OCI-M1 (cell line): ENCODE results near the gene TRAP1.
"Not testable (repeated sequence)": the region's sequence is repeated elsewhere in the genome, so short reads cannot be mapped to it uniquely, and the experiment has no call there.

ENCODE experiments used
- DNase-seq: peaks from one replicate; lab custom pipeline; 2025; lab: John Stamatoyannopoulos, UW

TRAP1 gene

DNA sequence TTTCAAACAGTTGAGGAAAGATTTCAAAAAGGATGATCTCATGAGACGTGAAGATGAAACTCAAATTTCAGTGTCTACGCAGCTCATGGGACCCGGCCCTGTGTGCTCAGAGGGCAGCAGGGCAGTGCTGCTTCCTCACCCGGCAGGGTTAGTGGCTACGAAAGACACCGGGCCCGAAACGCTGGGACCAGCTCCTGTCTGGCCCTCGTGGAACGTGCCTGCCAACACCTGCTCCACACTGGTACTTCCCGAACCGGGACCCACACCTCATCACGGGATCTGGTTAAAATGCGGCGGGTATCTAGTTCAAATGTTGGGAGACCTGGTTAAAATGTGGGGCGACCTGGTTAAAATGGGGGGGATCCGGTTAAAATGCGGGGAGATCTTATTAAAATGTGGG is 44.1 kb downstream of the TRAP1 start:
- no peak for DNase-seq

DNA sequence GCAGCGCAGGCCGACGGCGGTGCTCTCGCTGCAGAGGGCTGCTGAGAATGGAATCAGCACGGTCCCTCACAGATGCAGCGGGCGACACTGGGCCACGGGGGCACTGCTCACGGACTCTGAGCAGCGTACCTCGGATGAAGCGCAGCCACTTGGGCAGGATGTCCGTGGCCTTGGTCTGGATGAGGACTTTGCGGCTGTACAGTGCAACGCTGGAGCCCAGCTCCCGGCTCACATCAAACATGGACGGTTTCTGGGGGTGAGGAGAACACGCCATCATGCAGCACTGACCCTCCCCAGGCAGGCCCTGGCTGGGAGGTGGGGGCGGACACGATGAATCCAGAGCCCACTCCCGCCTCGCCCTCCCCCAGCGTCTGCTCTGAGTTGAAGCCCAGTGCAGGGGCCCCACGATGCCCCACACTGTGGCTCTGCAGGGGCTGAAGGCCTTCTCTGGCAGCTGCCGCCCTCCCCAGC is 44.7 kb downstream of the TRAP1 start:
- DNase-seq, result no peak

DNA sequence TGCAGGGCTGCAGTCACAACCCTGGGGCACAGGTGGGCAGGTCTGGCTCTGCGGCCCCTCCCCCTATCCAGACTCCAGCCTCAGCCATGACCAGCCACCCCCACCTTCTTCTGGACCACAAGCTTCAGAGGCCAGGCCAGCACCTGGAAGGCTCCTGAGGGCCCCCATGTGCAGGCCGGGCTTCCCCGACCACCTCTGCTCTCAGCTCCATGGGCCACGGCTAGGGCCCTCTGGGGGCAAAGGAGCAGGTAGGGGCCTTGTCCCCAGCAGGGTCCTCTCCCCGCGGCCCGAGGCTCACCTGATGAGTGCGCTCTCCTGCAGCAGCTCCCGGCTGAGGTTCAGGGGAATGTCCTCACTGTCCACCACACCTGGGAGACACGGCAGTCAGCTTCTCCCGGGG is 45.9 kb downstream of the TRAP1 start:
- no peak for DNase-seq

DNA sequence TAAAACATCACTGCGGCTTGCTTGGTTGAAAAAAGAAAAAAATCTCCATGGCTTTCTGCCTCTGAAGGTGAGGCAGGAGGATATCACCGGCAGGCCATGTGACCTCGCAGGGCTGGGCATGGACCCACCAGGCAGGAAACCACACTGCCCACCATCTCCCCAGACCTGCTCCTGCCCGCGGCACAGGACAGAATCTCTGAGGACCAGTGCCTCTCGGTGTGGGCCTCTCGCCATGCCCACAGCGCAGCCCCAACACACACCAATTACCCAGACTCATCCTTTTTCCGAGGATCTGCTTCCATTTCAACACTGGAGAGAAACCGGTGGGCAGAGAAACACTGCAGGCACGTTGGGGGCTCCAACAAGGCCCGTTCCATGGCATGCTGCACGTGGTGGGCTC is 46.6 kb downstream of the TRAP1 start:
- DNase-seq, result no peak

GRCh38 chr16:3669082-3669481 is 48.2 kb downstream of the TRAP1 start:
- DNase-seq, result no peak

DNA sequence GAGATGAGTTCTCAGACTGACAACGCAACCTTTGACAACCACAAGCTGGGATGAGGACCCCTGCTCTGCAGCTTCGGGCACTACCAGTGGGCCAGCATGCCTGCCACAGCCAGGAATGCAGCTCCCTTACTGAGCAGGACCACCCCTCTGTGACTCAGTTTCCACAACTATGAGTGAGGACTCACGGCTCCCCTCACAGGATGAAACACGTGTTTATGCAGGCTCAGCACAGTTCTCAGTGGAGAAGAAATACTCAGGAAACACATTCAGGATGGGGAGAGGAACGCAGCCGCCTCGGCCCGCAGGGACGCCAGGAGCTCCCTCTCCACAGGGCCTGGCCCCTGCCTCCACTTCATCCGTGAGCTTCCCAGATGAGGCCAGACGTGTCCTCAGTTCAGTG is 48.7 kb downstream of the TRAP1 start:
- DNase-seq, result no peak

GRCh38 chr16:3665508-3665907 is 51.8 kb downstream of the TRAP1 start:
- DNase-seq, result no peak

DNA sequence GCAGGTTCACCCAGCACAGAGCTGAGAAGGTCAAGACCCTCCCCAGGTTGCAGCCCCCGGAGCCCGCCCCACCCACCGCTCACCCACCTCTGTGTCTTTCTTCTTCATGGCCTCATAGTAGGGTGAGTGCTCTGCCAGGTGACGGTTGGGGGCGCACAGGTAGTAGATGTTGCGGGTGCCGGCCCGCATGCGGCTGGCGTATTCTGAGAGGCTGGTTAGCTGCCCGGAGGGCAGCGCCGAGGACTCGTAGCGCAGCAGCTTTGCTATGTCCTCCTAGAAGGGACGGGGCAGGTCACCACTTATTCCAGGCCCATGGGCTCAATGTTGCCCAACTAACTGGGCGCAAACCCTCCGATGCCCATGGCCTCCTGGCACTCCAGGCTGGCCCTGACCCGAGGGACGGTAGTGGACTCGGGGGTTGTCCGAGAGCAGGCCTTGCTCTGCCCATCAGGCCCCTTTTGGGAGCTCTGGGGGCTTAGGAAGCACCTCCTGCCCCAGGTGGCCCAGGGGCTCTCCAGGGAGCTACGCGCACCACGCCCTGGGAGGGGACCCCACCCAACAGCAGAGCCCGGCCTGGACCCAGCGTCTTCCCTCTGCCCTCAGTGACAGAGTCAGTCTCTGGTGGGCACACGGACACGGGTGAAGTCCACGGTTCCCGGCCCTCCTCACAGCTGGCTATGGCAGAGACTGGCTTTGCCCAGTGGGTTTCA is 53.0 kb downstream of the TRAP1 start:
- no peak for DNase-seq

DNA sequence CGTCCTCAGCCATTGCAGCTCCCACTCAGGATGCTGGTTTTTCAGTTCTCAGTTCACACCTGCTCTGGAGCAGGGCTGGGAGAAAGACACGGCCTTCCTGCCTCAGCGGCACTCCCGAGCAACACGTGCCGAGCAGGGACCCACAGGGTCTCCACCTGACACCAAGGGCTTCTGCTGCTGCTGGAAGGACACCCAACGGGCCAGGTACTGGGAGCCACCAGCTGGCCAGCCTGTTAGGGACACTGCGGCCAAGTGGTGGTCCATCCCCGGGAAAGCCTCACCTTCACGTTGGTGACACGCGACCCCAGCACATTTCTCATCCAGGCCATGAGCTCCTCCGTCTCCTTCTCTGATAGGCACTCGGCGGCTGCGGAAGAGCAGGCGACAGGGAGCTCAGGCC is 54.7 kb downstream of the TRAP1 start:
- no peak for DNase-seq

GRCh38 chr16:3661922-3662321 is 55.4 kb downstream of the TRAP1 start:
- DNase-seq, result no peak

GRCh38 chr16:3661311-3661710 is 56.0 kb downstream of the TRAP1 start:
- no peak for DNase-seq

GRCh38 chr16:3659251-3659650 is 58.1 kb downstream of the TRAP1 start:
- peak; percentile 3 for DNase-seq

DNA sequence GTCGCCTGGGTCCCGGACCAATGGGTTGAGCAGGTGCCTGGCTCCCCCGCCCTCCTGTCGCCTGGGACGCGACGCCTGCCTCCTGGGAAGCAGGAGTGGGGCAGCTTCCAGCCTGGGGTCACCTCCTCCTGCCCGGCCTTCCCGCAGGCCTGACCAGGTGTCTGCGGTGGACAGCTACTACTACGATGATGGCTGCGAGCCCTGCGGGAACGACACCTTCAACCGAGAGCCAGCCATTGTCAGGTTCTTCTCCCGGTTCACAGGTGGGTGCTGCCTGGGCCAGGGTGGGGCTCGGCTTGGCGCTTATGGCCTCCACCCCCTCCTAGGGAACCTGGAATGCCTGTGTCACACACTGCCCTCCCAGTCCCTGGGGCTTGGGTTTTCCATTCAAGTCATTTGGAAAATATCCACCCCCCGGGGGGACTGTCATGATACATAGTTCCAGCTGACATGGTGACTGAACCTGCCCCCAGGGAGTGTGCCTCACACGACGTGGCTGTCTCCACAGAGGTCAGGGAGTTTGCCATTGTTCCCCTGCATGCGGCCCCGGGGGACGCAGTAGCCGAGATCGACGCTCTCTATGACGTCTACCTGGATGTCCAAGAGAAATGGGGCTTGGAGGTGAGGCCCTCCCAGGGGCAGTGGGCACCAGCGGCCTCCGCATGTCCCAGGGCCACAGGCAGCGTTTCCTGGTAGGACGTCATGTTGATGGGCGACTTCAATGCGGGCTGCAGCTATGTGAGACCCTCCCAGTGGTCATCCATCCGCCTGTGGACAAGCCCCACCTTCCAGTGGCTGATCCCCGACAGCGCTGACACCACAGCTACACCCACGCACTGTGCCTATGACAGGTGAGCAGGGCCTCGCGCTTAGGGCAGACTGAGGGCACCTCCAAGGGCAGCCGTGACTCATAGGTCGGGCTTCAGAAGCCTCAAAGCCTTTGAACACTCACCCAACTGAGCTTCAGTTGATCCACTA is 60.5 kb downstream of the TRAP1 start:
- DNase-seq, result no peak

DNA sequence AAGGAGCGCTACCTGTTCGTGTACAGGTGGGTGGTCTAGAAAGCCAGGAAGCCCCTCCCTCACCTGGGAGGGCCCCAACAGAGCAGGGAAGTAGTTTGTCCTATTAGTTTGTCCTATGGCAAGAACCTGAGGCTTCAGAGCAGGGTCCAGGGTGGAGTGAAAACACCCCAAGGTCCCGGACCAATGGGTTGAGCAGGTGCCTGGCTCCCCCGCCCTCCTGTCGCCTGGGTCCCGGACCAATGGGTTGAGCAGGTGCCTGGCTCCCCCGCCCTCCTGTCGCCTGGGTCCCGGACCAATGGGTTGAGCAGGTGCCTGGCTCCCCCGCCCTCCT is 61.2 kb downstream of the TRAP1 start:
- DNase-seq, result not testable (repeated sequence)

GRCh38 chr16:3655396-3656159 is 61.7 kb downstream of the TRAP1 start:
- no peak for DNase-seq

DNA sequence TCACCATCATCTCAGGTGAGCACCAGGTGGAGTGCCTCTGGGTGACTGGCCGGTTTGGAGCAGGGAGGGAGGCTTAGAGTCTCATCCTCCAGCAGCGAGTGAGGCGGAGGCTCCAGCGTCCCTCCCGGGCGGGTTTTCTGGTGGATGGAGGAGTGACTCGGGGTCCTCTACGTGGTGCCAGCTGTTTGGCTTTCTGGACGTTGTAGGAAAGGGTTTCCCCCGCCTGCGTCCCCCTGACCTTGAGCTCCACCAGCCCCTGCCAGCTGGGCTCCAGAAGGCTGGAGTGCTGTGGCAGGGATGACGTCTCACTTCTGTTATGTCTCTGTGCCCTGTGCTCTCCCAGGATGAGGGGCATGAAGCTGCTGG is 62.3 kb downstream of the TRAP1 start:
- DNase-seq, result no peak

DNA sequence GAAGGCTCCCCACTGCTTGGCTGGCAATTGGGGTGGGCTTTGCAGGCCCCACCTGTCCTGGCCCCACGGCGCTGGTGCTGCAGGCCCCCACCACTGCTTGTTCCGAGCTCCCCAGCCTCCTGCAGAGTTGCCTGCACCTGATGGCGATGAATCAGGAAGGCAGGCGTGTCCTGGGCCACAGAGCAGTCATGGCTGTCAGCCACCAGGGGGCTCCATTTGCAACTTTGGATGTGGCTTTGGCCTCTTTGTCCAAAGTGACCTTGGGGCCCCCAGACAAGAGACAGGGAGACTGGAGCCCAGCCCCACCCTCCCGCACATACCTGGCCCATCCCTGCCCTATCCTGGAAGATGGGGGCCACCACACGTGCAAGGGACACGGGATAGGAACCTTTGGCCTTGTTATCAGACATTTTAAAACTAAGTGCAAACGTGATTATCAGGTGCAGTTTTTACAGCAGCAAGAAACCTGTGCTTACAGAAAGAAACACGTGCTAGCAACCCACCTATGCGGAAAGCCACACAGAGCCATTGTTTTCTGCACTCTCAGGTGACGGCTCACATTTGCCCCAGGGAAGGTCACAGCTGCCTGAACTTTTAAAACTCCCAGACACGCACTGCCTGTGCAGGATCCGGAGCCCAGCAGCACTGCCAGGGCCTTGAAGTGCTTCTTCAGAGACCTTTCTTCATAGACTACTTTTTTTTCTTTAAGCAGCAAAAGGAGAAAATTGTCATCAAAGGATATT is 62.9 kb downstream of the TRAP1 start, which contains the start of gene DNASE1:
Gene DNASE1, plus strand, starts transcription at position 443 of the 743 bp plus-strand sequence. CDS start 683 bp downstream, outside the sequence.
- DNase-seq, result peak; percentile 69

DNA sequence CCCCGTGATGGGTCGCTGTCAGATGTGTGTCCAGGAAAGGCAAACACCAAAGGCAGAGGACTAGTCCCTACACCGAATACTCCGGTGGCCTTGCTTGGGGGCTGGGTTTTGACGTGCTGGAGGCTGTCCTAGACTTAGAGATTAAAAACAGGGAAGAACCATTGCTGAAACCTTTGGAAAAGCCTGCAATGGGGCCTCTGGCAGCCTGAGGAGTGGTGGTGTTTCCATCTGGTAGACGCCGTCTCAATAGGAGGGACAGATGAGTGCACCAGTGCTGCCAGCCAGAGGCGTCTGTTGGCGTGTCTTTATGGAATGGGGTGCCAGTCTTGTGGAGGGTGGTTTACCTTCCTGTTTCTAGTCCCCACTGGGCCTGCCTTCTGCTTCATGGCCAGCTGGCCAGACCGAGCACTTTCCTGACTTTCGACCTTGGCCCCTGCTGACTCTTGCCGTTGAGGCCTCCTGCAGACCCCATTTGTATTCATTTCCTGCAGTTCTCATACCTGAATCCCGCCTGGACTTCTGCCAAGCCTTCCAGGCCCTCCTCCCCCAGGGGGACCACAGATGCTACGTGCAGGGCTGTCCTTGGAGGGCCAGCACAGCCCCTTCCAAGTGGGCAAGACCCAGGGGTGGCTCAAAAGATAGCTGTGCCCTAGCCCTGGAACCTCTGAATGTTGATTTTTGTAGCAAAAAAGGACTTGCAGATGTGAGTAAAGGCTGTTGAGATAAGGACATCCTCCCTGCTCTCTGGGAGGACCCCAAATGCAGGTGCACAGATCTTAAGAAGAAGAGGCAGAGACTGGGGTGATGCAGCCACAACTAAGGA is 64.7 kb downstream of the TRAP1 start:
- no peak for DNase-seq

DNA sequence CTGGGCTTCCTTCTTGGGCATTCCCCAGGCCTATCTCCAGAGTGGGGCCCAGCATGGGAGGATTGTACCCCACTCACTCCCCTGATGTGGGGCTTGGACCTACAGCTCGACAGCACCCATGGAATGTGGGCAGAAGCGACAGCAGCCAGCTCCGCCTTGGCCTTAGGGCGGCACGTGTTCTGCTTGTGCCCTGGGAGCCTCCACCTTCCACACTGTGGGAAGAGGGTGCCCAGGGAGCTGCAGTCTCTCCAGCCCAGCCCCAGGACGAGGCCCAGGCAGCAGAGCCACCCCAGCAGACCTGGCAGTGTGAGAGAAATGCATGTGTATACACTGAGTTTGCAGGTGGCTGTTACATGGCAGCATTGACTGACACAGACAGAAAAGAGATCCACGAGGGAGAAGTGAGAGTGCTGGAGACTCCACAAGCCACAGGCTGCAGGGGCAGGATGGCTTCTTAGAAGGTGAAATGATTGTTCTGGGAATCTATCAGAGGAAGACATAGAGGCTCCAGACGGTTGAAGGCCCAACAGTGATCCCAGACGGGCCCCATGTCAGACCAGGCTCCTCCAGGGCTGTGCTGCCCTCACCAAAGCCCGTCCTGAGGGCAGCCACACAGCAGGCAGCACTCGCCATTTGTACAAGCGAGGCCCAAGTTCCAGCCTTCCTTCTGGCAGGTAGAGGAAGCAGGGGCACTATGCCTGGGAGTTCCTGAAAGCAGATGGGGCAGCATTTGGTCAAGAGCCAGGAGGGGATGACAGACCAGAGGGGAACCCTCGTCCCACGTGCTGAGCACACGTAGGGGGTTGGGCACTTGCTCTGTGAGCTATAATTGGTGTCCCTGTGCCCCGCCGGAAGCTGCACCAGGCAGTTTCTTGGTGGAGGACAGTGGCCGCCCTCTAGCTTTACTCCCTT is 65.6 kb downstream of the TRAP1 start:
- DNase-seq, result no peak
